Panc1 (cell line): Measurements from ENCODE around the gene PHLDB2. TPM values are rescaled to one million over a fixed set of nuclear protein-coding genes. Genes with fewer than 3 reads are reported as not detected.

Source experiments
- ATAC-seq: fragments of 200-7000 bp; cut with Tn5 transposase; 2 replicates; pipeline ENCODE4 v1.9.1; 2020; ENCODE audit warnings: mild to moderate bottlenecking, moderate library complexity
- BruUV-seq: library from RNA; stranded (reverse); fragments of 400-500 nt; replicated peaks from 2 replicates; lab custom pipeline; 2021; lab: Mats Ljungman, UMichigan
- CTCF ChIA-PET: fragments of 300-600 bp; sonication (Branson Sonifier 250); formaldehyde crosslinking; loops from one replicate; lab custom pipeline; 2022; ENCODE audit warnings: antibody characterized with exemption; lab: Charles Lee
- POLR2A ChIA-PET: fragments of 300-600 bp; sonication (Branson Sonifier 250); formaldehyde crosslinking; loops from one replicate; lab custom pipeline; 2022; ENCODE audit warnings: antibody characterized with exemption; lab: Charles Lee
- DNase-seq: peaks from one replicate; pipeline ENCODE4 v3.0.0-alpha.2; 2010; ENCODE audit warnings: low read depth, low spot score
- H3K27ac ChIP-seq: 2 replicates; pipeline ENCODE4 v1.5.1; 2011; ENCODE audit warnings: mild to moderate bottlenecking, low read length, inconsistent platforms
- H3K27me3 ChIP-seq: fragments of 200-500 bp; sonication (Bioruptor generic); 2 replicates; pipeline ENCODE4 v1.6.0; 2014; ENCODE audit warnings: low read length, inconsistent platforms; ENCODE audit not compliant: control insufficient read depth, insufficient read depth
- H3K36me3 ChIP-seq: fragments of 200-500 bp; sonication (Bioruptor generic); 2 replicates; pipeline ENCODE4 v1.5.1; 2014; ENCODE audit warnings: inconsistent platforms, mild to moderate bottlenecking, low read length, moderate library complexity; ENCODE audit not compliant: control insufficient read depth, insufficient read depth
- H3K4me1 ChIP-seq: 2 replicates; pipeline ENCODE4 v1.5.1; 2011; ENCODE audit warnings: inconsistent platforms, mild to moderate bottlenecking, low read length, moderate library complexity; ENCODE audit not compliant: control insufficient read depth, insufficient read depth
- H3K4me3 ChIP-seq, 2 experiments: 2 replicates each; pipeline ENCODE4 v1.5.1; 2011 to 2012; ENCODE audit warnings: low read depth in 2 of 2, low read length in 2 of 2, mild to moderate bottlenecking in 2 of 2, inconsistent platforms in 1 of 2, moderate library complexity in 1 of 2
- H3K9me3 ChIP-seq: fragments of 200-500 bp; sonication (Bioruptor generic); 2 replicates; pipeline ENCODE4 v1.5.1; 2014; ENCODE audit warnings: low read depth, mild to moderate bottlenecking, inconsistent platforms, low read length, moderate library complexity; ENCODE audit not compliant: control insufficient read depth, insufficient read depth
- CTCF ChIP-seq: fragments of 450-650 bp; IDR thresholded peaks from 2 replicates; pipeline ENCODE4 v1.5.1; 2017; ENCODE audit warnings: mild to moderate bottlenecking
- POLR2AphosphoS5 ChIP-seq: IDR thresholded peaks from 2 replicates; pipeline ENCODE4 v1.6.1; 2012; ENCODE audit warnings: mild to moderate bottlenecking, low read depth, low read length, moderate library complexity
- REST ChIP-seq, 2 experiments: IDR thresholded peaks; 2 replicates each; pipeline ENCODE4 v1.6.1; 2011 to 2012; ENCODE audit warnings: low read depth in 2 of 2, control low read depth in 1 of 2, low read length in 1 of 2, mild to moderate bottlenecking in 1 of 2, moderate library complexity in 1 of 2; ENCODE audit not compliant: insufficient read depth in 1 of 2
- SIN3A ChIP-seq: IDR thresholded peaks from 2 replicates; pipeline ENCODE4 v1.6.1; 2012; ENCODE audit warnings: low read depth, mild to moderate bottlenecking, low read length, moderate library complexity, borderline replicate concordance; ENCODE audit not compliant: insufficient read depth
- TCF7L2 ChIP-seq: IDR thresholded peaks from 2 replicates; pipeline ENCODE4 v1.6.1; 2011; ENCODE audit warnings: mild to moderate bottlenecking, low read depth, low read length, inconsistent platforms
- in situ Hi-C: cut with HindIII; loops from 2 replicates; pipeline ENCODE4 v1.10.0; 2016; ENCODE audit warnings: low sequenced_read_pairs, low pct_unique_long_range_greater_than_20kb
- intact Hi-C: fragments of 100-400 bp; cut with micrococcal nuclease; formaldehyde crosslinking; loops from one replicate; pipeline ENCODE4 v1.10.0; 2022; ENCODE audit not compliant: unreplicated experiment
- total RNA-seq: library from RNA; stranded (reverse); gene quantifications from one replicate; pipeline ENCODE4 v1.2.1, GENCODE V29; 2021; ENCODE audit not compliant: unreplicated experiment

The PHLDB2 gene
- total RNA-seq, 1 experiment from 2014 or later: 11.3 TPM

GRCh38 chr3:111906656-111907055 lies 47.6 kb downstream of the PHLDB2 start:
- Histone ChIP-seq H3K36me3 (no peaks in the 10 kb centered on the region), H3K27ac (no peak overlapping the region), H3K27me3 (no peaks in the 10 kb centered on the region), H3K9me3 (no peaks in the 10 kb centered on the region), H3K4me3 (no peak overlapping the region), H3K4me1 (no peaks in the 10 kb centered on the region; the same call in 1 of the 2 replicates)
- DNase-seq (no peak), ATAC-seq (no peak)
- TF ChIP-seq REST (IDR thresholded peaks at IDR 0.05; ENCODE audit: insufficient read depth in 1 of 2, low read depth in 2 of 2, low read length in 1 of 2) (no peak), CTCF (no peak), SIN3A (no peak), TCF7L2 (no peak), POLR2AphosphoS5 (no peak)
- BruUV-seq: no TSS peak
- ChIA-PET CTCF (no interaction called here), POLR2A (no interaction called here)
- in situ Hi-C loops (no loop called here), intact Hi-C loops (no loop called here)

- ATAC-seq (no peak), DNase-seq (no peak)
- intact Hi-C loops: no loop called here
- Histone ChIP-seq H3K9me3 (no peaks in the 10 kb centered on the region), H3K27ac (no peak overlapping the region), H3K36me3 (no peaks in the 10 kb centered on the region), H3K4me1 (no peaks in the 10 kb centered on the region; the same call in 1 of the 2 replicates), H3K4me3 (no peak overlapping the region), H3K27me3 (no peaks in the 10 kb centered on the region)
- ChIA-PET CTCF (no interaction called here), POLR2A (interaction anchor here (0.5 kb wide), 1 partner anchor 1805 kb away, joined by 8 read pairs; no protein-coding TSS in a partner anchor)
- TF ChIP-seq SIN3A: no peak
- TF ChIP-seq REST (IDR thresholded peaks at IDR 0.05; ENCODE audit: insufficient read depth in 1 of 2, low read depth in 2 of 2, low read length in 1 of 2): no peak
- no TSS peak for BruUV-seq
- in situ Hi-C loops: no loop called here
These were observed 48.1 kb downstream of the PHLDB2 start for GRCh38 chr3:111907151-111907550.
